HG02970 (cell line): ENCODE data around the gene KIF21B.
"Not testable (repeated sequence)": the region's sequence is repeated elsewhere in the genome, so short reads cannot be mapped to it uniquely, and the experiment has no call there.

ENCODE experiments used
- ATAC-seq: cut with Tn5 transposase; IDR thresholded peaks from one replicate; pipeline ENCODE4 v1.9.1; 2021; ENCODE audit warnings: mild to moderate bottlenecking, moderate library complexity, moderate number of reproducible peaks; ENCODE audit not compliant: unreplicated experiment, low FRiP score

KIF21B gene

DNA sequence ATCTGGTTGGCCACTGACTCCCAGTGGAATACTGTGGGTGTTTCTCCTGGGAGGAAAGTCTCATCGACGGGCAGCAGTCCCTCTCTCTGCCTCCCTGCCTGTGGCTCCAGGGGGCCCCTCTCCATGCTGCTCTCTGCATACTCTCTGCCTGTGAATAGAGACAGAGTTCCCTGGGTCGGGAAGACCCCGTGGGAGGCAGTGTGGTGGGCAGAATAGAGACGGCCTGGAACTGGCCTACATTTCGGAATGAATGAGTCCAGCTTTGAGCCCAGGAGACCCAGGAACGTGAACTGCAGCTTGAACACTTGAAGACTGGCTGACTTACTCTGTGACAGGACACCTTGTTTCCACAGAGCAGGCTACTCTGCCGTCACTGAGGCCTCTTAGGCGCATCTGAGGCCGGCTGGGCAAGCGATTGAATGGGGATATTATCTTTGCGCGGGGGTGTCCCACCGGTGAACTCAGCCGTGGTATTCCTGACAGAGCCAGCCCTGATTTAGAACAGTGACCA lies 64.0 kb downstream of the KIF21B start:
- no peak for ATAC-seq

GRCh38 chr1:200958597-200958996 lies 64.9 kb downstream of the KIF21B start:
- ATAC-seq: no peak

GRCh38 chr1:200954434-200954833 lies 69.1 kb downstream of the KIF21B start:
- ATAC-seq: no peak

GRCh38 chr1:200951016-200951415 lies 72.5 kb downstream of the KIF21B start:
- no peak for ATAC-seq

- no peak for ATAC-seq
These were observed 73.9 kb downstream of the KIF21B start for GRCh38 chr1:200949626-200950025.

- ATAC-seq: no peak
These were observed 76.4 kb downstream of the KIF21B start for GRCh38 chr1:200947059-200947566.

GRCh38 chr1:200945111-200945510 lies 78.4 kb downstream of the KIF21B start:
- ATAC-seq: no peak

GRCh38 chr1:200938955-200939354 lies 84.6 kb downstream of the KIF21B start:
- no peak for ATAC-seq

- not testable (repeated sequence) for ATAC-seq
These were observed 88.1 kb downstream of the KIF21B start for GRCh38 chr1:200935286-200935962.

- ATAC-seq: no peak
These were observed 88.8 kb downstream of the KIF21B start for GRCh38 chr1:200934676-200935245.

GRCh38 chr1:200931776-200932175 lies 91.7 kb downstream of the KIF21B start:
- no peak for ATAC-seq

DNA sequence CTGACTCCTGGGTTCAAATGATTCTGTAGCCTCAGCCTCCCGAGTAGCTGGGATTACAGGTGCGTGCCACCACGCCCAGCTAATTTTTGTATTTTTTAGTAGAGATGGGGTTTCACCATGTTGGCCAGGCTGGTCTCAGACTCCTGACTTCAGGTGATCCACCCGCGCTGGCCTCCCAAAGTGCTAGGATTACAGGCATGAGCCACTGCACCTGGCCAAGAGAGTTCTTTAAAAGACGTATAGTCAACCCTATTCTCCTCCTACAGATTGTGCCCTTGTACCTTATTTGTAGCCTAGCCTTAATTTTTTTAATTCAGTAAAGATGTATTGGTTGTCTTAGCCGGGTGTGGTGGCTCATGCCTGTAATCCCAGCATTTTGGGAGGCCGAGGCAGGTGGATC lies 93.2 kb downstream of the KIF21B start:
- not testable (repeated sequence) for ATAC-seq

GRCh38 chr1:200929530-200930278 lies 93.8 kb downstream of the KIF21B start:
- ATAC-seq: no peak

- ATAC-seq: no peak
These were observed 97.7 kb downstream of the KIF21B start for GRCh38 chr1:200925831-200926230.

- ATAC-seq: no peak
These were observed 99.9 kb downstream of the KIF21B start for GRCh38 chr1:200923601-200924000.

DNA sequence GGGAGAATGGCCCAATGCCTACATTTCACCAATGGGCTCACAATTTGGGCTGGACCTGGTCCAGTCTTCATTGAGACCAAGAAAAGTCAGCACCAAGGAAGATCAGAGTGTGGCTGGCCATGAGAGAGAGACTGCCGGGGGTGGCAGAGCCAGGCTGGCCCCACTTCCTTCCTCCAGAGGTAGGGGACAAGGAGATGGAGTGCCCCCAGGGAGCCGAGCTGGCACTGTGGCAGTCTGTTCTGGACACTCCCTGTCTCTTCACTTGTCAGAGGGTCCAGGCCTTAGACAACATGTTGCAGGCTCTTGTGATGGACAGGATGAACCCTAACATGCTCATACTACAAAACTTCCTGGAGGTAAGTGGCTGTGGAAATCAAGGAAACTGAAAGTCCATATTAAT lies 101.1 kb downstream of the KIF21B start:
- no peak for ATAC-seq

DNA sequence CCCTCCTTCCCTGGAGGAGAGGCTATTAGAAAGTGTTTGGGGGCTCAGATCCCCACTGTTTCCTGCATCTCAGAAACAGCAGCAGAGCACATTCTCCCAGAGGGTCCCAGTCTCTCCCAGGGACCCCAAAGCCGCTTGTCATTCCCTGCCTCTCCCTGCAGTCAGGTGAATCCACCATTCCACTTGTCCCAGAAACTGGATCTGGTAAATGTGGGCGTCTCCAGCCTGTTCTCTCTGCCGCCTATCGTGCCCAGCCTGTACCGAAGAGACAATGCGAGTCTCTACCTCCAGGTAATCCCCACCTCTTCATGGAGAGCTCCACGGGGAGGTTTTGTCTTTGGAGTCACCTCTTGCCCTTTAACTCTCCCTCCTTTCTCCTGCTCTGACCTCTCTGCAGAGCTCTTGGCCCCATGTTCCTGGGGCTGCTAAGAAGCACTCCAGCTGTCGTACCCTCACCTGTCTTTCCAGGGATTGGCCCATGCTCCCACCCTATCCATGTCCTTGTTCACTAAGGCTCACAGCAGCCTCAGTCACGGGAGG lies 101.9 kb downstream of the KIF21B start:
- ATAC-seq: no peak
